ENCODE measurements around the gene SLC29A4.
"Not testable (repeated sequence)": the region's sequence is repeated elsewhere in the genome, so short reads cannot be mapped to it uniquely, and the experiment has no call there.

Gene SLC29A4

GRCh38 chr7:5322621-5323410, 40.1 kb downstream of the SLC29A4 start:
- DNase-seq, result no peak

DNA sequence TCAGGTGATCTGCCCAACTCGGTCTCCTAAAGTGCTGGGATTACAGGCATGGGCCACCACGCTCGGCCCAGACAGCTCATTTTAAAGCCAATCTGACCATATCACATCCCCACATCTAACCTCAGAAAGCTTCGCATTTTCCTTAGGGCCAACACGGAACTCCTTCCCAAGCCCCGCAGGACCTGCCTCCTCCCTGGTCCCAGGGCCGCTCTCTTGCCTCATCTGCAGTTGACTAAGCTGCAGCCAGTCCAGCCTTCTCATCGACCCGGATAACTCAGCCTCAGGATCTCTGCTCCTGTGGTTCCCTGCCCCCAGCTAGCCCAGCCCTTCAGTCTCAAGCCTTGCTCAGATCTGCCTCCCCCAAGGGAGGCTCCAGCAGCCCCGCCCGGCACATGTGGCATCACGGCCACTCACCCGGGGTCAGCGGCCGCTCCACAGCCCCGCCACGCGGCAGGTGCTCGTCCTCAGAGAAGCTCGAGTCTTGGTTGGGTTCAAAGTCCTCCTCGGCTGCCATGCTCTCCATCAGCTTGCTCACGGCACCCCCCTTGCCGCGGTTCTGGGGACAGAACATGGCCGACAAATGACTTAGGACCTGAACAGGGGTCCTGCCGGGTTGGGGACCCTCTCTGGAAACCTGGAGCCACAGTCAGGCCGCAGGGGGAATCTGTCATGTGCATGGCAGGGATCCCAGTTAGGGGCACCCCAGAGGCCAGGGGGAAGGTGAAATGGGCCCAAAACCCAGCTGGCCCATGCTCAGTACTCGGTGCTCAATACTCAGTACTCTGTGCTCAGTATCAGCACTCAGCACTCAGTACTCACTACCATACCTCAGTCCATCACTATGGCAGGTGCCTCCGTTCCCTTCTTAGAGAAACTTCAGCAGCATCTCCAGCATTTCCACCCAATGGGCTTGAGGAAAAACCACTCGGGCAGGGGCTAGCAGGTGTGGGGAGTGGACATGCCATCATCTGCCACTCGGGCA, 41.3 kb downstream of the SLC29A4 start:
- DNase-seq, result not testable (repeated sequence)

- DNase-seq, result no peak
These were observed 42.2 kb downstream of the SLC29A4 start for GRCh38 chr7:5324961-5325360.

- no peak for DNase-seq
These were observed 47.5 kb downstream of the SLC29A4 start for GRCh38 chr7:5330288-5330687.

DNA sequence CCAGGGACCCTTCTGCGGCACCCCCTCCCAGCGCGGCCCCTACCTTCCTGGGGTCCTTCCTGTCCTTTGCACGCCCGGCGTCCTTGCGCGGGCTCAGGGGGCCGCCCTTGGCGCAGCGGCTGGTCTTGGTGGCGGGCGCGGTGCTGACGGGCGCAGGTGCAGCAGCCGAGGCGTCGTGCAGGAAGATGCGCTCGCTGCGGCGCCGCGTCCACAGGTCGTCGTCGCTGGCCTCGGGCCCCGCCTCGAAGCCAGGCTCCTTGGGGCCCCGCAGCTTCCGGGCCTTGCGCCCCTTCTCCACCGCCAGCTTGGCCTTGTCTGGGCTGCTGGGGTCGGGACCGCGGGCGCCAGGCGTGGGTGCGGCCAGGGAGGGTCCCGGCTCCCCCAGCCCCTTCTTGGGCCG, 49.8 kb downstream of the SLC29A4 start:
- no peak for DNase-seq

- DNase-seq, result no peak
These were observed 50.6 kb downstream of the SLC29A4 start for GRCh38 chr7:5333121-5334045.

- DNase-seq, result no peak
These were observed 51.9 kb downstream of the SLC29A4 start for GRCh38 chr7:5334671-5335070.

DNA sequence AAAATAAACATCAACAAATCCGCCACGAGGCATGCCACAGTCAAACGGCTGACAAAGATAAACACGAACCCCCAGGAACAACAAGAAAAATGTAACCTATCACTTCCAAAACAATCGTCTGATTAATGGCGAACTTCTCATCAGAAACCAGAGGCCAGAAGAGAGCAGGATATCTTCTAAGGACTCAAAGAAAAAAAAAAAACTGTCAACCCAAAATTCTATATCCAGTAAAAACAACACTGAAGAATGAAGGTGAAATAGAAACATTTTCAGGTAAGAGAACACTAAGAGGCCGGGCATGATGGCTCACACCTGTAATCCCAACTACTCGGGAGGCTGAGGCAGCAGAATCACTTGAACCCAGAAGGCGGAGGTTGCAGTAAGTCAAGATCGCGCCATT, 54.3 kb downstream of the SLC29A4 start:
- no peak for DNase-seq

DNA sequence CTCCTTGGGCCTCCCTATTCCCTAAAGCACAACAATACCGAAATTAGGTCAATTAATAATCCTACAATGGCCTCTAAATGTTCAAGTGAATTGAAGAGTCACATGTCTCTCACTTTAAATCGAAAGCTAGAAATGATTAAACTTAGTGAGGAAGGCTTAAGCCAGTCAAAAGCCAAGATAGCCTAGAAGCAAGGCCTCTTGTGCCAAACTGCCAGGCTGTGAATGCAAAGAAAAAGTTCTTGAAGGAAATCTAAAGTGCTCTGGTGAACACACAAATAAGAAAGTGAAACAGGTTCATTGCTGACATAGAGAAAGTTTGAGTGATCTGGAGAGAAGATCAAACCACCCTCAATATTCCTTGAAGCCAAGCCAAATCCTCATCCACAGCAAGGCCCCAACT, 57.2 kb downstream of the SLC29A4 start:
- DNase-seq, result no peak

- no peak for DNase-seq
These were observed 59.9 kb downstream of the SLC29A4 start for GRCh38 chr7:5342631-5343030.

GRCh38 chr7:5343884-5344283, 61.1 kb downstream of the SLC29A4 start:
- DNase-seq, result no peak

DNA sequence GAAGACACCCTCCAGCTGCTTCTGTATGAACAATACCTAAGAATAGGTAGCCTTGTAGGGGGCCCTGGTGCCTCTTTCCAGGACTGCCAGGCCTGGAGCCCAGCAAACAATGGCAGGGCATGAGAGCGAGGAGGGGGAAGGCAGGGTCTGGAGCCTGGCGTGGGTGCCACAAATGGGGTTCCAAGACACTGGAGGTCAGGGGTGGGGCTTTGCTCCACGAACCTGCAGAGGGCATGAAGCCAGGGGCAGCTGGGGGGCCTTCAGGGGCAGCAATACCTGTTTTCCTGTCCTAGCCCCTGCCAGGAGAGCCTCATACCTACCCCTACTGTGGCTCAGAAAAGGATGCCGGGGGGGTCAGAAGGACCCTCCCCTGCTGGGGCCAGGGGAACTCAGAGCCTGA, 61.6 kb downstream of the SLC29A4 start:
- DNase-seq, result no peak

GRCh38 chr7:5345171-5345570, 62.4 kb downstream of the SLC29A4 start:
- no peak for DNase-seq

- DNase-seq, result no peak
These were observed 62.9 kb downstream of the SLC29A4 start for GRCh38 chr7:5345671-5346070.

DNA sequence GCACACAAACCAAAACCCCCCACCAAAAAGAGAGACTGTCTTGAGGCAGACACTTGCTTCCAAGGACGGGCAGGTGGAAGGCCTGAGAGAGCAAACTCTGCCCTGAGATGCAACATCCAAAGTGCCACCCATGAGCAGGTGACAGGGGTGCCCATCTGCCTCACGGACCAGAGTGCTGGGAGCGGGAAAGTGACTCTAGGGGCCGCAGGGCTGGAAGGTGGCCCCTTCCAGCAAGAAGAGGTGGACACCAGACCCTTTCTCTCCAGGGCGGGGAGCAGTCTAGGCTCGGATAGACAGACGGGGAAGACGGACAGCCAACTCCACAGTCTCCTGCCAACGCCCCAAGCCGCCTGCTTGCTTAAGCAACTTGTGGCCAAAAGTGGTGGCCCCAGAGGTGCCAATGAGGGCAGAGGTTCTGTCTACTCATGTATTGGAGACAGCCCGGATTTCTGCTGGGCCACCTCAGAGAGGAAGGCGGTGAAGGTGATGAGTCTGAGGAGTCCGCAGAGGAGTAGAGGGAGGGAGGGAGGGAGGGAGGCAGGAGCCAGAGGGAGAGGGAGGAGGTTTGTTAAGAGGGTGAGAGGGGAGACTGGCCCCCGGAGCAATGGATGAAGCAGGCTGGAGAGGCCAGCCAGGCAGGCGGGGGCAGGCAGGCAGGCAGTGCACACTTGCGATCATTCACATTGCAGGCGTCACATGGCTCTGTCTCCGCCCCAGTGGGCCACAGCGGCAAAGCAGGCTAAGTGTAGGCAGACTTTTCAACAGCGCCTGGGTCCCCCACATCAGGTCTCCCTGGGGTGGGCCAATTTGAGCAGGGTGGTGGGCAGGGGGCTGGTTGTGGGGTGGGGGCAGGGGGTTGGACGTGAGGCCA, 65.6 kb downstream of the SLC29A4 start:
- no peak for DNase-seq

GRCh38 chr7:5349005-5349380, 66.2 kb downstream of the SLC29A4 start:
- DNase-seq, result no peak

GRCh38 chr7:5349437-5350173, 66.9 kb downstream of the SLC29A4 start:
- no peak for DNase-seq

DNA sequence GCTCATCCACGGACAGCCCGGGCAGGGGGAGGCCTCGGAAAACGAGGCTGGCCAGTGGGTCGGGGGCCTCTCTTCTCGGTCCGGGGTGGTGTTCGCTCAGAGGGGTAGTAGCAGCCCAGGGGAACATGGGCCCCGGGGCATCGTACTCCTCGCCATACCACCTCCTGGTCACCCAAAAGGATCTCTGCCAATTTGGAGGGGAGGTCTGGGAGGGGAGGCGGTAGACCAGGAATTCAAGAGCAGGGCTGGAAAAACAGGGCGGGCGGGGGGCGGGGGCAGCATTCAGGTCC, 67.4 kb downstream of the SLC29A4 start:
- no peak for DNase-seq

DNA sequence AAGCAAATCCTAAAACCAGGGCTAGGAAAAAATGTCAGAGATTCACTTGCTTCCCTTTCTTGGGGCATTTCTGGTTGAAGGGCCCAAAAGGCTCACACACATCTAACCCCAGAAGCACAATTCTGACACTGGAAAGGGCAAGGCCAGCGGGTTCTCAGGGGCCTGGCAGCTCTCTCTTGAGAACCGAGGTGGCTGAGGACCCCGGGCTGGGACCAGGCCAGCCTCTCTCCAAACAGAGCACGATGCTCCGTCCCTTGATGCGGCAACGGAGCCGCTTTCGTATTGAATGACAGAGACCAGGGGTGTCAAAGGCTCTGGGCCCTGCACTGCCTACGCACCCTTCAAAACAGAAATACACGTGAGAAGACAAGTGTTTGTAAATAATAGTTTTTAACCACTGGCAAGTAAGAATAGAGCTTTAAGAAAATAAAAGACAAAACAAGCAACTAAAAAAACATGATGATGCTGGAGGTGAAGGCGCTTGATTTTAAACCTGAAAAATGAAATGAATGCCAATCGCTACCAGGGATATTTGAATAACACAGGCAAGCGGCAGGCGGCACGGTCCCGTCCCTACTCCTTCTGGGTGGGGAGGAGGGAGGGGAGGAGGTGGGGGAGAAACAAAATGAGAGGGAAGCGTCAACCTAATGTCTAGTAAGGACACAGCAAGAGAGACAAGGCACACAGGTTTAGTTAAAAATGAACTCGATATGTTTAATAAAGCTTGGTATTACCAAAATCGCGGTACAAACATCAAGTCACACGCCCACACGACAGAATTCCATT, 68.0 kb downstream of the SLC29A4 start:
- no peak for DNase-seq

Data from right kidney (tissue), 1 donor.